Right lobe of liver (tissue), 6 donors: ENCODE data around the gene AGPS. TPM values are rescaled to one million over a fixed set of nuclear protein-coding genes. Genes with fewer than 3 reads are reported as not detected.

Source experiments
- ATAC-seq, 4 donors: fragments of 200-7000 bp; cut with Tn5 transposase; one replicate each; pipeline ENCODE4 v1.9.1; 2020; ENCODE audit warnings: mild to moderate bottlenecking in 4 of 4, moderate library complexity in 4 of 4
- DNase-seq, 3 donors: peaks; one replicate each; pipeline ENCODE4 v3.0.0-alpha.2; 2020
- H3K27ac ChIP-seq, 3 donors: fragments of 200-600 bp; one replicate each; pipeline ENCODE4 v1.8.0; 2022
- H3K27me3 ChIP-seq, 2 donors: fragments of 200-600 bp; one replicate each; pipeline ENCODE4 v1.8.0; 2022
- H3K36me3 ChIP-seq, 4 donors: fragments of 200-600 bp; sonication (generic) in 1 of 4; one replicate each; pipeline versions ENCODE4 v1.5.1 to v1.8.0; 2017 to 2022; ENCODE audit warnings: control low read depth in 1 of 4
- H3K4me1 ChIP-seq, 4 donors: fragments of 200-600 bp; sonication (generic) in 1 of 4; one replicate each; pipeline versions ENCODE4 v1.5.1 to v1.8.0; 2017 to 2022; ENCODE audit warnings: control low read depth in 1 of 4
- H3K4me3 ChIP-seq, 3 donors: fragments of 200-600 bp; one replicate each; pipeline ENCODE4 v1.8.0; 2022
- H3K9me3 ChIP-seq, 4 donors: fragments of 200-600 bp; sonication (generic) in 1 of 4; one replicate each; pipeline versions ENCODE4 v1.5.1 to v1.8.0; 2017 to 2022; ENCODE audit warnings: control low read depth in 1 of 4
- POLR2A ChIP-seq: fragments of 450-650 bp; IDR thresholded peaks from one replicate; pipeline ENCODE4 v1.6.1; 2017; ENCODE audit warnings: antibody characterized with exemption, mild to moderate bottlenecking
- WGBS: methylation state at CpG from one replicate; pipeline ENCODE4 v1.1.6; 2018; ENCODE audit warnings: low coverage, low lambda C conversion rate; ENCODE audit not compliant: insufficient coverage; ENCODE audit errors: missing lambda C conversion rate; 5-methylcytosine and 5-hydroxymethylcytosine counted together
- intact Hi-C, 2 donors: fragments of 100-400 bp; cut with DNase I; formaldehyde crosslinking; loops; one replicate each; pipeline versions ENCODE4 v1.11.2 to v1.14.1; 2022
- total RNA-seq, 6 experiments: library from RNA; depleted of rRNA in 2 of 6; stranded (reverse); fragments of >200 nt in 2 of 6; fragmentation: NEBNext Ultra II Directional in 3 of 6; extraction: Animal tissue kit (Norgen Biotek cat#: 25700) in 3 of 6; gene quantifications; one replicate each; pipeline versions ENCODE4 v1.1.0 to v1.2.4, GENCODE V29; 2016 to 2023
- TF ChIP-seq, protein P1 (sequence below), 4 donors: fragments of 200-600 bp in 3 of 4; fragments of 450-650 bp in 1 of 4; IDR thresholded peaks; one replicate each; pipeline versions ENCODE4 v1.5.1 to v1.8.0; 2016 to 2022; ENCODE audit warnings: antibody characterized with exemption in 4 of 4, mild to moderate bottlenecking in 2 of 4
- donor health status: DM: no; HTN: yes; CAD: no.
- donor health status: DM: no; HTN: no; CAD: no.
- donor health status: DM: no; HTN: no; CAD: no.
- donor health status: DM: no; HTN: yes; CAD: no.
- donor health status: DM: no; HTN: yes; CAD: no.

The AGPS gene
- total RNA-seq, 6 experiments from 2014 or later, result 21.7 to 31.8 (median 26.8) TPM

DNA sequence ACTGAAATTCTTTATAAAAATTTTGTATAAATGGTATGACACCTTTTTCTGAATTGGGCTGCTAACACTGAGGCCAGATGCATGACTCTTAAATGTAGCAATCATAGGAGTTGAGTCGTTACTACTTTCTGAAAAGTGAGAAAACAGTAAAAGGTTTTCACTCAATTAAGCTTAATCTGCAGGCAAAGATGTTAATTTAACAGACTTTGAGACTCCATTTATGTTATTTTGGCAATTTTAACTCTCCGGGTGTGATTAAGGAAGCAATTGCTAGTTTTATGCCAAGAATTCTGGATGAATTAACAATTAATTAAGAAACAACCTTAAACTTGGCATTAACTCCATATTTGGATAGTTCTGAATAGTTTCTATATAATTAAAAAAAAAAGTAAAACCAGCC lies 104.3 kb downstream of the AGPS start:
- TF ChIP-seq POLR2A, result no peak
- TF ChIP-seq, protein P1, sequence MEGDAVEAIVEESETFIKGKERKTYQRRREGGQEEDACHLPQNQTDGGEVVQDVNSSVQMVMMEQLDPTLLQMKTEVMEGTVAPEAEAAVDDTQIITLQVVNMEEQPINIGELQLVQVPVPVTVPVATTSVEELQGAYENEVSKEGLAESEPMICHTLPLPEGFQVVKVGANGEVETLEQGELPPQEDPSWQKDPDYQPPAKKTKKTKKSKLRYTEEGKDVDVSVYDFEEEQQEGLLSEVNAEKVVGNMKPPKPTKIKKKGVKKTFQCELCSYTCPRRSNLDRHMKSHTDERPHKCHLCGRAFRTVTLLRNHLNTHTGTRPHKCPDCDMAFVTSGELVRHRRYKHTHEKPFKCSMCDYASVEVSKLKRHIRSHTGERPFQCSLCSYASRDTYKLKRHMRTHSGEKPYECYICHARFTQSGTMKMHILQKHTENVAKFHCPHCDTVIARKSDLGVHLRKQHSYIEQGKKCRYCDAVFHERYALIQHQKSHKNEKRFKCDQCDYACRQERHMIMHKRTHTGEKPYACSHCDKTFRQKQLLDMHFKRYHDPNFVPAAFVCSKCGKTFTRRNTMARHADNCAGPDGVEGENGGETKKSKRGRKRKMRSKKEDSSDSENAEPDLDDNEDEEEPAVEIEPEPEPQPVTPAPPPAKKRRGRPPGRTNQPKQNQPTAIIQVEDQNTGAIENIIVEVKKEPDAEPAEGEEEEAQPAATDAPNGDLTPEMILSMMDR (IDR thresholded peaks at IDR 0.05), result no peak
- intact Hi-C loops, result no loop called here

DNA sequence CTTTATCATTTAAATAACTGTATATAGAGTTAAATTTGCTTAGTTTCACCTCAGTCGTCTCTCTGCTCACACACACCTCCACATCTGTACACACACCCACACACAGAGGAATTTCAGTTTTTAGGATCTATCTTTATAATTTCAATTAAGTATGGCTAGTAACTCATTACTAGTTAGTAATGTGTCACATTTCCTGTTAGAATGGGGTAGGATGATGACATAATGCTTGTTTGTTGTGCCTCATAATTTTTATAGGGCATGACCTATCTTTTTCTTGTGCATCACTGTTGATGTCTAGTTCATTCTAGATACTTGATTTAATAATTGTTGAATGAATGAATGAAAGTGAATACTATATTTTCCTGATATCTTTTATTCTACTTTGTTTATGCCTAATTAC lies 108.6 kb downstream of the AGPS start:
- intact Hi-C loops, result no loop called here
- no peak overlapping the region for H3K4me3 ChIP-seq
- DNase-seq (no peak), ATAC-seq (peak in 1 of 4 donors; percentile 18)
- H3K36me3 ChIP-seq, result no peaks in the 10 kb centered on the region
- H3K27ac ChIP-seq, result no peak overlapping the region
- H3K9me3 ChIP-seq, result no peaks in the 10 kb centered on the region
- no peaks in the 10 kb centered on the region for H3K4me1 ChIP-seq
- H3K27me3 ChIP-seq, result no peaks in the 10 kb centered on the region
- TF ChIP-seq POLR2A, result no peak
- TF ChIP-seq, protein P1 (IDR thresholded peaks at IDR 0.05), result no peak
- 40% methylated on average over 1 of the region's 1 CpG for WGBS

More for the DNA sequence above, 104.3 kb downstream of the AGPS start:
- no peaks in the 10 kb centered on the region for H3K27me3 ChIP-seq
- H3K27ac ChIP-seq, result no peak overlapping the region
- no peaks in the 10 kb centered on the region for H3K9me3 ChIP-seq
- no peak for DNase-seq
- H3K4me1 ChIP-seq, result no peaks in the 10 kb centered on the region
- no peak for ATAC-seq
- H3K36me3 ChIP-seq, result peaks cover 0 to 9% (median 0%) of the 10 kb centered on the region in 4 donors
- no peak overlapping the region for H3K4me3 ChIP-seq
- WGBS, result 72% methylated on average over 2 of the region's 2 CpGs

DNA sequence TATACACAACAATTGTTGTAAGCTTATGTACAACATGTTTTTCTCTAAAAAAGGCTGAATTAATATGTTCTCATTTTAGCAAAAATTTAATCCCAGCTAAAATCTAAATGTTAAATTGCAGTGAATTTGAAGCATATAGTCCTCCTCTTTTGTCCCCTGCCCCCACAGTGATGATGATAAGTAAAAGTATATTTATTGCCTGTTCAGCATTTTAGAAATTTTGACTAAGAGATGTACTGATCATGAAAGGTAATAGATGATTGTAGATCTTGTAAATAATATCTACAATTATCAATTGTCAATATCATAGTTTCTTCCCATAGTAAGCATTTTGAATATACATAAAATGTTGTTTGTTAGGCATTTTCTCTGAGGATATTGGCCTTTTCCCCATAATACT lies 113.9 kb downstream of the AGPS start:
- intact Hi-C loops, result no loop called here
- Histone ChIP-seq H3K4me1 (no peaks in the 10 kb centered on the region), H3K27ac (no peak overlapping the region), H3K36me3 (no peaks in the 10 kb centered on the region), H3K9me3 (no peaks in the 10 kb centered on the region), H3K27me3 (no peaks in the 10 kb centered on the region), H3K4me3 (no peak overlapping the region)
- DNase-seq, result no peak
- ATAC-seq, result no peak
- no peak for TF ChIP-seq POLR2A
- TF ChIP-seq, protein P1 (IDR thresholded peaks at IDR 0.05), result no peak

DNA sequence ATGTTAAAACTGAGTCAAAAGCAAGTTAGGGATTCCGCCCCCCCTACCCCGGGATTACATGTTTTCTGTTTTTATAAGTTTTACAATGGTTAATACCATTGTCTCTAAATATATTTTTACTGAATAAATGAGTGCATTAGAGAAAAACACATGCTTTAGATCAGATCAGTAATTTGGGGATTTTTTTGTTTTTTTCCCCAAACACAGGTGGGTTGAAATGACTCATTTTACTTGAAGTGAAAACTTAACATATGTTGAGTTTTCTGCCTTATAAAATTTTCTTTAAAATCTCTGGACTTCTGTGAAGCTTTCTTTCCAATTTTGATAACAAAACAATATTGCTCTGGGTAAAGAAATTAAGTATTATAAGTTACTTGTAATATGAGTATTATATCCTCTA lies 114.4 kb downstream of the AGPS start:
- WGBS, result 96% methylated on average over 2 of the region's 2 CpGs
- intact Hi-C loops, result no loop called here
- no peak for DNase-seq

More for the DNA sequence above, 114.4 kb downstream of the AGPS start:
- H3K36me3 ChIP-seq, result no peaks in the 10 kb centered on the region
- no peaks in the 10 kb centered on the region for H3K4me1 ChIP-seq
- no peak for TF ChIP-seq POLR2A
- TF ChIP-seq, protein P1 (IDR thresholded peaks at IDR 0.05), result no peak
- H3K4me3 ChIP-seq, result no peak overlapping the region
- ATAC-seq, result no peak
- no peaks in the 10 kb centered on the region for H3K9me3 ChIP-seq
- no peak overlapping the region for H3K27ac ChIP-seq
- no peaks in the 10 kb centered on the region for H3K27me3 ChIP-seq
